Right lobe of liver (tissue), 6 donors: Measurements from ENCODE around the gene TH. TPM values are rescaled to one million over a fixed set of nuclear protein-coding genes. Genes with fewer than 3 reads are reported as not detected.

Source experiments
- ATAC-seq, 4 donors: fragments of 200-7000 bp; cut with Tn5 transposase; one replicate each; pipeline ENCODE4 v1.9.1; 2020; ENCODE audit warnings: mild to moderate bottlenecking in 4 of 4, moderate library complexity in 4 of 4
- DNase-seq, 3 donors: peaks; one replicate each; pipeline ENCODE4 v3.0.0-alpha.2; 2020
- H3K27ac ChIP-seq, 3 donors: fragments of 200-600 bp; one replicate each; pipeline ENCODE4 v1.8.0; 2022
- H3K27me3 ChIP-seq, 2 donors: fragments of 200-600 bp; one replicate each; pipeline ENCODE4 v1.8.0; 2022
- H3K36me3 ChIP-seq, 4 donors: fragments of 200-600 bp; sonication (generic) in 1 of 4; one replicate each; pipeline versions ENCODE4 v1.5.1 to v1.8.0; 2017 to 2022; ENCODE audit warnings: control low read depth in 1 of 4
- H3K4me1 ChIP-seq, 4 donors: fragments of 200-600 bp; sonication (generic) in 1 of 4; one replicate each; pipeline versions ENCODE4 v1.5.1 to v1.8.0; 2017 to 2022; ENCODE audit warnings: control low read depth in 1 of 4
- H3K4me3 ChIP-seq, 3 donors: fragments of 200-600 bp; one replicate each; pipeline ENCODE4 v1.8.0; 2022
- H3K9me3 ChIP-seq, 4 donors: fragments of 200-600 bp; sonication (generic) in 1 of 4; one replicate each; pipeline versions ENCODE4 v1.5.1 to v1.8.0; 2017 to 2022; ENCODE audit warnings: control low read depth in 1 of 4
- POLR2A ChIP-seq: fragments of 450-650 bp; IDR thresholded peaks from one replicate; pipeline ENCODE4 v1.6.1; 2017; ENCODE audit warnings: antibody characterized with exemption, mild to moderate bottlenecking
- WGBS: methylation state at CpG from one replicate; pipeline ENCODE4 v1.1.6; 2018; ENCODE audit warnings: low coverage, low lambda C conversion rate; ENCODE audit not compliant: insufficient coverage; ENCODE audit errors: missing lambda C conversion rate; 5-methylcytosine and 5-hydroxymethylcytosine counted together
- intact Hi-C, 2 donors: fragments of 100-400 bp; cut with DNase I; formaldehyde crosslinking; loops; one replicate each; pipeline versions ENCODE4 v1.11.2 to v1.14.1; 2022
- total RNA-seq, 6 experiments: library from RNA; depleted of rRNA in 2 of 6; stranded (reverse); fragments of >200 nt in 2 of 6; fragmentation: NEBNext Ultra II Directional in 3 of 6; extraction: Animal tissue kit (Norgen Biotek cat#: 25700) in 3 of 6; gene quantifications; one replicate each; pipeline versions ENCODE4 v1.1.0 to v1.2.4, GENCODE V29; 2016 to 2023
- TF ChIP-seq, protein P1 (sequence below), 4 donors: fragments of 200-600 bp in 3 of 4; fragments of 450-650 bp in 1 of 4; IDR thresholded peaks; one replicate each; pipeline versions ENCODE4 v1.5.1 to v1.8.0; 2016 to 2022; ENCODE audit warnings: antibody characterized with exemption in 4 of 4, mild to moderate bottlenecking in 2 of 4
- donor health status: DM: no; HTN: yes; CAD: no.
- donor health status: DM: no; HTN: no; CAD: no.
- donor health status: DM: no; HTN: no; CAD: no.
- donor health status: DM: no; HTN: yes; CAD: no.
- donor health status: DM: no; HTN: yes; CAD: no.

Gene TH
- total RNA-seq, 6 experiments from 2014 or later = 0.51 to 0.64 TPM; not detected in 4

DNA sequence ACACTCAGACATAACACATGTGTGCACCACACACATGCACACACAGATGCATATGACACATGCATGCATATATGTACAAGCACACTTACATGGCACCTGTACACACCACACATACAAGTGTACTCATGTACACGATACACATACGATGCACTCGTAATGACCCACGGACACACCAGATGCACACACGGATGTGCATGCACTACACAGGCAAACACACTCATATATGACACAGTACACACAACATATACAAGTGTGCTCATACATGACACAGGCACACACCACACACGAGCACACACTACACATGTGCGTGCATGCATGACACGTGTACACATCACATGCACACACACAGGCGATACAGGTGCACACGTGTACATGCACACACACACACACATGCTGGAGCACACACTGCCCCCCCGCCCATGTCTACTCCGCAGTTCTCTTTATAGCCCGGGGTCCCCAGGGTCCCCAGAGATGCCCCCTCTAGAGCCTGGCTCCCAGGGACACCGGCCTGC lies 4.8 kb upstream of the TH start:
- DNase-seq (no peak), ATAC-seq (no peak)
- no peaks in the 10 kb centered on the region for H3K4me1 ChIP-seq
- intact Hi-C loops = no loop called here
- WGBS = no CpG with 5 or more reads among the region's 14 CpGs
- no peak overlapping the region for H3K27ac ChIP-seq
- no peaks in the 10 kb centered on the region for H3K36me3 ChIP-seq
- no peak for TF ChIP-seq POLR2A
- TF ChIP-seq, protein P1, sequence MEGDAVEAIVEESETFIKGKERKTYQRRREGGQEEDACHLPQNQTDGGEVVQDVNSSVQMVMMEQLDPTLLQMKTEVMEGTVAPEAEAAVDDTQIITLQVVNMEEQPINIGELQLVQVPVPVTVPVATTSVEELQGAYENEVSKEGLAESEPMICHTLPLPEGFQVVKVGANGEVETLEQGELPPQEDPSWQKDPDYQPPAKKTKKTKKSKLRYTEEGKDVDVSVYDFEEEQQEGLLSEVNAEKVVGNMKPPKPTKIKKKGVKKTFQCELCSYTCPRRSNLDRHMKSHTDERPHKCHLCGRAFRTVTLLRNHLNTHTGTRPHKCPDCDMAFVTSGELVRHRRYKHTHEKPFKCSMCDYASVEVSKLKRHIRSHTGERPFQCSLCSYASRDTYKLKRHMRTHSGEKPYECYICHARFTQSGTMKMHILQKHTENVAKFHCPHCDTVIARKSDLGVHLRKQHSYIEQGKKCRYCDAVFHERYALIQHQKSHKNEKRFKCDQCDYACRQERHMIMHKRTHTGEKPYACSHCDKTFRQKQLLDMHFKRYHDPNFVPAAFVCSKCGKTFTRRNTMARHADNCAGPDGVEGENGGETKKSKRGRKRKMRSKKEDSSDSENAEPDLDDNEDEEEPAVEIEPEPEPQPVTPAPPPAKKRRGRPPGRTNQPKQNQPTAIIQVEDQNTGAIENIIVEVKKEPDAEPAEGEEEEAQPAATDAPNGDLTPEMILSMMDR (IDR thresholded peaks at IDR 0.05) = no peak
- H3K27me3 ChIP-seq = no peaks in the 10 kb centered on the region
- H3K4me3 ChIP-seq = no peak overlapping the region
- no peaks in the 10 kb centered on the region for H3K9me3 ChIP-seq

DNA sequence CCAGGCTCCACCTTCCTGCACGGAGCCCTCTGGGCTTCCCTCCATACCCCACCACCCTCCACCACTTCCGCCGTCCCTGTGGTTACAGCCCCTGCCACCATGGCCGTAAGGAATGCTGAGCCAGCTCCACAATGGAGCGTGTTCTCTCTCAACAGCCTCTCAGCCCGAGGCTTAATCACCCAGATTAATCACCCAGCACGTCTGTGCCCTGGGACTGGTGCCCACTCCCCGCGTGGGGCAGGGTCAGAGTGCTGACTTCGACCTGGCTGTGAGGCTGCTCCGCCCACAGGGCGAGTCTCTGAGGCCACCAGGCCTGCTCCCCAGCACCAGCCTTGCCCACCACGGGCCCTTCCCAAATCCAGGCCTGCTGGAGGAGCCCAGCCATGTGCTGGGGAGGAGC lies 4.0 kb upstream of the TH start:
- WGBS = 32% methylated on average over 4 of the region's 13 CpGs
- intact Hi-C loops = no loop called here
- no peak overlapping the region for H3K27ac ChIP-seq
- H3K4me1 ChIP-seq = no peaks in the 10 kb centered on the region
- H3K4me3 ChIP-seq = no peak overlapping the region
- H3K27me3 ChIP-seq = no peaks in the 10 kb centered on the region
- TF ChIP-seq, protein P1 (IDR thresholded peaks at IDR 0.05) = no peak
- no peak for TF ChIP-seq POLR2A
- no peaks in the 10 kb centered on the region for H3K36me3 ChIP-seq
- DNase-seq (no peak), ATAC-seq (no peak)
- H3K9me3 ChIP-seq = no peaks in the 10 kb centered on the region

DNA sequence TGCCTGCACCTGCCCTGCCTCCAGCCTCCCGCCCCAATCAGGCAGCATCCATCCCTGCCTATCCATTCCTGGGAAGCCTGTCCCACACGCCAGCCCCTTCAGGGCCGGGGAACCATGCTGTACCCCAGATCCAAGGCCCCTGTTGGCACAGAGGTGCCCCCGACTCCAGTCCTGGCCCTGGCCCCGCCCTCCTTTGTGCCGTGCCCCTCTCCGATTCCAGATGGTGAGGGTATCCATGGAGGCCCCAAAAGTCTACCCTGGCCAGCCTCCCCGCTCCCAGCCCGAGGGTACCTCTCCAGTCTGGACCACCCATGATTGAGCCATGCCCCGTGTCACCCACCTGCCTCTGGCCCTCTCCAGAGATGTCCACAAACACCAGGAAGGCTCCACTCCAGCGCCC lies 2.7 kb upstream of the TH start:
- no peak for ATAC-seq
- no CpG with 5 or more reads among the region's 11 CpGs for WGBS
- TF ChIP-seq POLR2A = no peak
- TF ChIP-seq, protein P1 (IDR thresholded peaks at IDR 0.05) = no peak
- H3K4me3 ChIP-seq = no peak overlapping the region
- H3K27ac ChIP-seq = no peak overlapping the region
- no peaks in the 10 kb centered on the region for H3K36me3 ChIP-seq
- no peak for DNase-seq
- intact Hi-C loops = no loop called here
- no peaks in the 10 kb centered on the region for H3K27me3 ChIP-seq
- H3K4me1 ChIP-seq = peaks cover 0 to 3% (median 0%) of the 10 kb centered on the region in 4 donors
- H3K9me3 ChIP-seq = no peaks in the 10 kb centered on the region

DNA sequence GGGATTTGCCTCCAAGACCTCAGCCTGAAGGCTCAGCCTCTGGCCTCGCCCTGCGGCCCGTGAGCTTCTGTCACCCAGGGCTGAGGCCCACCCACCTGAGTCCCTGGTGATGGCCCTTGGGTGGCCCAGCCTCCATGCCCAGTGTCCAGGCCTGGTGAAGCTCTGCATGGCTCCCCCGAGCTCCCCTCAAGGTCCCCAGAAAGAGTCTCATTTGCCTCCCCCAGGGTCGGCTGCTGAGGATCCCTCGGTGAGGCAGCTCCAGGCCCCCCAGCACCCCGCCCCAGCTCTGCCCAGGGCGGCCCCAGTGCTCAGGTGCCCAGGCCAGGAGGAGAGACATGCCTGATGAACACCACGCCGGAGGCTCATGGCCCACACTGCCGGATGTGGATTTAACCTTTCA lies 2.1 kb upstream of the TH start:
- peaks cover 0 to 9% (median 0%) of the 10 kb centered on the region in 4 donors for H3K4me1 ChIP-seq
- H3K27me3 ChIP-seq = no peaks in the 10 kb centered on the region
- WGBS = 52% methylated on average over 2 of the region's 11 CpGs
- TF ChIP-seq POLR2A = no peak
- TF ChIP-seq, protein P1 (IDR thresholded peaks at IDR 0.05) = no peak
- intact Hi-C loops = no loop called here
- no peaks in the 10 kb centered on the region for H3K9me3 ChIP-seq
- no peaks in the 10 kb centered on the region for H3K36me3 ChIP-seq
- DNase-seq (no peak), ATAC-seq (no peak)
- H3K27ac ChIP-seq = no peak overlapping the region
- no peak overlapping the region for H3K4me3 ChIP-seq

DNA sequence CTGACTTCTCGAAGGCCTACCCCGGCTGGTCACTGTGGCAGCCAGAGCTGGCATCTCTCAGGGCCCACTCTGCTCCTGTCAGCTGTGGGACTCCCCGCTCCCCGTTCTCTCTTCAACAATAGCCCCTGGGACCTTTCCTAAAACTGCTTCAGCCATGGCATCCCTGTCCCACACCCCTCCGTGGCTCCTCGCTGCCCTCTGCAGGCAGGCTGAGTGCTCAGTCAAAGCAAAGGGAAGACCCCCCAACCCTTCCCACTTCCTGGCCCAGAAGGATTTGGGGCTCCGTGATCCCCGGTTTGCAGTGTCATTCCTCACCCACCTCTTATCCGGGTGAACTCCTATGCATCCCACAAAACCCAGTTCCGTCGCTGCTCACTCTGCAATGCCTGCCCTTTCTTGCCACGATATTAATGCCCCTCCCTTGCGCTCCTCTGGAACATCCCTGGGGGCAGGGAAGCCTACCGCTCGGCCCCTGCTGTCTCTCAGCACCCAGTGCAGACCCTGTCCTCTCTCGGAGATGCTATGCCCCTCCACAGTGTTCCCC lies 1.6 kb upstream of the TH start:
- H3K4me1 ChIP-seq = peaks cover 0 to 12% (median 0%) of the 10 kb centered on the region in 4 donors
- DNase-seq (no peak), ATAC-seq (peak in 1 of 4 donors; percentile 29)
- no peaks in the 10 kb centered on the region for H3K27me3 ChIP-seq
- H3K9me3 ChIP-seq = no peaks in the 10 kb centered on the region
- no peak overlapping the region for H3K27ac ChIP-seq
- WGBS = 60% methylated on average over 12 of the region's 16 CpGs
- no peaks in the 10 kb centered on the region for H3K36me3 ChIP-seq
- TF ChIP-seq, protein P1 (IDR thresholded peaks at IDR 0.05) = peak in 3 of 4 donors; percentile 36 to 45 (median 39)
- no peak for TF ChIP-seq POLR2A
- no peak overlapping the region for H3K4me3 ChIP-seq
- intact Hi-C loops = no loop called here
